ENCODE measurements around the gene ARHGAP28.

GRCh38 chr18:6921571-6921970 is 192.1 kb downstream of the ARHGAP28 start:
- TF ChIP-seq, protein P1, sequence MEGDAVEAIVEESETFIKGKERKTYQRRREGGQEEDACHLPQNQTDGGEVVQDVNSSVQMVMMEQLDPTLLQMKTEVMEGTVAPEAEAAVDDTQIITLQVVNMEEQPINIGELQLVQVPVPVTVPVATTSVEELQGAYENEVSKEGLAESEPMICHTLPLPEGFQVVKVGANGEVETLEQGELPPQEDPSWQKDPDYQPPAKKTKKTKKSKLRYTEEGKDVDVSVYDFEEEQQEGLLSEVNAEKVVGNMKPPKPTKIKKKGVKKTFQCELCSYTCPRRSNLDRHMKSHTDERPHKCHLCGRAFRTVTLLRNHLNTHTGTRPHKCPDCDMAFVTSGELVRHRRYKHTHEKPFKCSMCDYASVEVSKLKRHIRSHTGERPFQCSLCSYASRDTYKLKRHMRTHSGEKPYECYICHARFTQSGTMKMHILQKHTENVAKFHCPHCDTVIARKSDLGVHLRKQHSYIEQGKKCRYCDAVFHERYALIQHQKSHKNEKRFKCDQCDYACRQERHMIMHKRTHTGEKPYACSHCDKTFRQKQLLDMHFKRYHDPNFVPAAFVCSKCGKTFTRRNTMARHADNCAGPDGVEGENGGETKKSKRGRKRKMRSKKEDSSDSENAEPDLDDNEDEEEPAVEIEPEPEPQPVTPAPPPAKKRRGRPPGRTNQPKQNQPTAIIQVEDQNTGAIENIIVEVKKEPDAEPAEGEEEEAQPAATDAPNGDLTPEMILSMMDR (IDR thresholded peaks at IDR 0.05) = no peak
- TF ChIP-seq POLR2AphosphoS5 (IDR thresholded peaks at IDR 0.05; ENCODE audit: low read depth, low read length) (no peak), SIN3A (IDR thresholded peaks at IDR 0.05; ENCODE audit: borderline replicate concordance, insufficient read depth, low read depth, low read length) (no peak)
- TF ChIP-seq, protein P2, sequence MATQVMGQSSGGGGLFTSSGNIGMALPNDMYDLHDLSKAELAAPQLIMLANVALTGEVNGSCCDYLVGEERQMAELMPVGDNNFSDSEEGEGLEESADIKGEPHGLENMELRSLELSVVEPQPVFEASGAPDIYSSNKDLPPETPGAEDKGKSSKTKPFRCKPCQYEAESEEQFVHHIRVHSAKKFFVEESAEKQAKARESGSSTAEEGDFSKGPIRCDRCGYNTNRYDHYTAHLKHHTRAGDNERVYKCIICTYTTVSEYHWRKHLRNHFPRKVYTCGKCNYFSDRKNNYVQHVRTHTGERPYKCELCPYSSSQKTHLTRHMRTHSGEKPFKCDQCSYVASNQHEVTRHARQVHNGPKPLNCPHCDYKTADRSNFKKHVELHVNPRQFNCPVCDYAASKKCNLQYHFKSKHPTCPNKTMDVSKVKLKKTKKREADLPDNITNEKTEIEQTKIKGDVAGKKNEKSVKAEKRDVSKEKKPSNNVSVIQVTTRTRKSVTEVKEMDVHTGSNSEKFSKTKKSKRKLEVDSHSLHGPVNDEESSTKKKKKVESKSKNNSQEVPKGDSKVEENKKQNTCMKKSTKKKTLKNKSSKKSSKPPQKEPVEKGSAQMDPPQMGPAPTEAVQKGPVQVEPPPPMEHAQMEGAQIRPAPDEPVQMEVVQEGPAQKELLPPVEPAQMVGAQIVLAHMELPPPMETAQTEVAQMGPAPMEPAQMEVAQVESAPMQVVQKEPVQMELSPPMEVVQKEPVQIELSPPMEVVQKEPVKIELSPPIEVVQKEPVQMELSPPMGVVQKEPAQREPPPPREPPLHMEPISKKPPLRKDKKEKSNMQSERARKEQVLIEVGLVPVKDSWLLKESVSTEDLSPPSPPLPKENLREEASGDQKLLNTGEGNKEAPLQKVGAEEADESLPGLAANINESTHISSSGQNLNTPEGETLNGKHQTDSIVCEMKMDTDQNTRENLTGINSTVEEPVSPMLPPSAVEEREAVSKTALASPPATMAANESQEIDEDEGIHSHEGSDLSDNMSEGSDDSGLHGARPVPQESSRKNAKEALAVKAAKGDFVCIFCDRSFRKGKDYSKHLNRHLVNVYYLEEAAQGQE (IDR thresholded peaks at IDR 0.05; ENCODE audit: insufficient read depth in 1 of 2, low read depth in 2 of 2, low read length in 1 of 2) = no peak
